ENCODE results near the gene GRID2.

Gene GRID2

GRCh38 chr4:92988301-92988700 lies 684.5 kb downstream of the GRID2 start:
- DNase-seq: no peak

- no peak for DNase-seq
These were observed 689.0 kb downstream of the GRID2 start for GRCh38 chr4:92992758-92993157.

GRCh38 chr4:92994727-92995126 lies 691.0 kb downstream of the GRID2 start:
- no peak for DNase-seq

GRCh38 chr4:92996533-92996932 lies 692.8 kb downstream of the GRID2 start:
- no peak for DNase-seq

GRCh38 chr4:93000910-93001309 lies 697.1 kb downstream of the GRID2 start:
- DNase-seq: no peak

- no peak for DNase-seq
These were observed 698.5 kb downstream of the GRID2 start for GRCh38 chr4:93002240-93002639.

- DNase-seq: no peak
These were observed 712.6 kb downstream of the GRID2 start for GRCh38 chr4:93016350-93016749.

- DNase-seq: no peak
These were observed 714.5 kb downstream of the GRID2 start for GRCh38 chr4:93018243-93018642.

GRCh38 chr4:93018806-93019205 lies 715.0 kb downstream of the GRID2 start:
- no peak for DNase-seq

- no peak for DNase-seq
These were observed 726.0 kb downstream of the GRID2 start for GRCh38 chr4:93029769-93030168.

GRCh38 chr4:93030670-93031069 lies 726.9 kb downstream of the GRID2 start:
- no peak for DNase-seq

- no peak for DNase-seq
These were observed 727.8 kb downstream of the GRID2 start for GRCh38 chr4:93031431-93032098.

- no peak for DNase-seq
These were observed 739.0 kb downstream of the GRID2 start for GRCh38 chr4:93042746-93043145.

- DNase-seq: no peak
These were observed 749.4 kb downstream of the GRID2 start for GRCh38 chr4:93053140-93053539.

GRCh38 chr4:93061826-93062225 lies 758.1 kb downstream of the GRID2 start:
- no peak for DNase-seq

GRCh38 chr4:93063325-93063724 lies 759.6 kb downstream of the GRID2 start:
- no peak for DNase-seq

- DNase-seq: no peak
These were observed 762.0 kb downstream of the GRID2 start for GRCh38 chr4:93065790-93066189.

GRCh38 chr4:93066749-93067148 lies 763.0 kb downstream of the GRID2 start:
- DNase-seq: no peak

GRCh38 chr4:93072292-93072691 lies 768.5 kb downstream of the GRID2 start:
- DNase-seq: no peak

- DNase-seq: no peak
These were observed 776.5 kb downstream of the GRID2 start for GRCh38 chr4:93080316-93080715.

GRCh38 chr4:93084599-93085305 lies 781.0 kb downstream of the GRID2 start:
- no peak for DNase-seq

GRCh38 chr4:93086356-93086755 lies 782.6 kb downstream of the GRID2 start:
- DNase-seq: no peak

- no peak for DNase-seq
These were observed 789.0 kb downstream of the GRID2 start for GRCh38 chr4:93092765-93093164.

- no peak for DNase-seq
These were observed 799.3 kb downstream of the GRID2 start for GRCh38 chr4:93103042-93103441.

- DNase-seq: no peak
These were observed 812.9 kb downstream of the GRID2 start for GRCh38 chr4:93116624-93117023.

Measured in KG1 (cell line).